IPS-NIHi7 (cell line): ENCODE data around the gene RIPPLY1.
"Not testable (repeated sequence)": the region's sequence is repeated elsewhere in the genome, so short reads cannot be mapped to it uniquely, and the experiment has no call there.

Source experiments
- DNase-seq: peaks from one replicate; pipeline ENCODE4 v3.0.0; 2012; ENCODE audit warnings: mixed read lengths; ENCODE audit errors: extremely low spot score

The RIPPLY1 gene

GRCh38 chrX:106912864-106913263 lies 9.7 kb upstream of the RIPPLY1 start:
- DNase-seq = no peak

GRCh38 chrX:106906361-106906760 lies 3.2 kb upstream of the RIPPLY1 start:
- DNase-seq = no peak

- no peak for DNase-seq
Measured at GRCh38 chrX:106905064-106905708, 2.0 kb upstream of the RIPPLY1 start.

- DNase-seq = no peak
Measured at GRCh38 chrX:106903856-106904528, 851 bp upstream of the RIPPLY1 start.

GRCh38 chrX:106902684-106903083 lies 457 bp downstream of the RIPPLY1 start:
- no peak for DNase-seq

GRCh38 chrX:106901781-106902219 lies 1.3 kb downstream of the RIPPLY1 start:
- DNase-seq = no peak

- DNase-seq = no peak
Measured at GRCh38 chrX:106901341-106901740, 1.8 kb downstream of the RIPPLY1 start.

- no peak for DNase-seq
Measured at GRCh38 chrX:106899841-106900240, 3.3 kb downstream of the RIPPLY1 start.

- DNase-seq = peak; percentile 0
Measured at GRCh38 chrX:106899276-106899675, 3.9 kb downstream of the RIPPLY1 start.

GRCh38 chrX:106898462-106898861 lies 4.7 kb downstream of the RIPPLY1 start:
- DNase-seq = peak; percentile 77

- DNase-seq = no peak
Measured at GRCh38 chrX:106897259-106897658, 5.9 kb downstream of the RIPPLY1 start.

- no peak for DNase-seq
Measured at GRCh38 chrX:106894978-106895452, 8.1 kb downstream of the RIPPLY1 start.

GRCh38 chrX:106894392-106894909 lies 8.7 kb downstream of the RIPPLY1 start:
- peak; percentile 82 for DNase-seq

GRCh38 chrX:106891762-106892460 lies 11.2 kb downstream of the RIPPLY1 start:
- DNase-seq = no peak

GRCh38 chrX:106889468-106889867 lies 13.7 kb downstream of the RIPPLY1 start:
- DNase-seq = no peak

GRCh38 chrX:106875151-106875550 lies 28.0 kb downstream of the RIPPLY1 start:
- no peak for DNase-seq

GRCh38 chrX:106874075-106874474 lies 29.1 kb downstream of the RIPPLY1 start:
- DNase-seq = no peak

GRCh38 chrX:106872796-106873195 lies 30.3 kb downstream of the RIPPLY1 start:
- not testable (repeated sequence) for DNase-seq

GRCh38 chrX:106863697-106864096 lies 39.4 kb downstream of the RIPPLY1 start:
- no peak for DNase-seq

GRCh38 chrX:106862972-106863688 lies 40.0 kb downstream of the RIPPLY1 start:
- peak; percentile 71 for DNase-seq
